ENCODE measurements around the gene UBE2F. TPM values are rescaled to one million over a fixed set of nuclear protein-coding genes. Genes with fewer than 3 reads are reported as not detected.

The UBE2F gene
- polyA plus RNA-seq, 3 donors, result 51.1 to 120 (median 117) TPM

GRCh38 chr2:238087211-238087610 is 120.4 kb downstream of the UBE2F start:
- peak overlapping the region in 1 of 2 donors; percentile 71 for H3K4me3 Mint-ChIP-seq
- H3K27ac Mint-ChIP-seq, result peak overlapping the region; percentile 29 to 80 (median 62)

DNA sequence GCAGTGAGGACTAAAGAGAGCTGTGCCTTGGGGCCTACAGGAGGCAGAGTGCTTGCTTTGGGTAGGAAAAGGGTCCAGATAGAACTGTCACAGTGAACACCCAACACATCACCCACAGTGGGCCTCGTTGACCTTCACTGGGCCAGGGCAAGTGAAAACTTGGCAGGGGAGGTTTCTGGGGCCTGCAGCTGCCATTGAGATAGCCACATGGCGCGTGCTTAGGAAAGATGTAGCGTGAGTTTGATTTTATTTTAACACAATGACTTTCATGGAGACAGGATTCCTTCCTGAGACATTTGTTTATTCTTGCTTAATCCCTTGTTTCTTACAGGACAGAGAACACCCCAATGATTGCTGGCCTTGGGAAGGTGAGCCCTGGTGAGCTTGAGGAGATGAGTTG is 124.1 kb downstream of the UBE2F start:
- no peak overlapping the region for H2AFZ ChIP-seq (ENCODE audit: insufficient read depth, low read depth, low read length, poor library complexity, severe bottlenecking)
- WGBS (ENCODE audit: insufficient coverage), result 100% methylated on average over 3 of the region's 4 CpGs
- Mint-ChIP-seq H3K9me3 (no peaks in the 10 kb centered on the region), H3K4me1 (peaks cover 17% of the 10 kb centered on the region), H3K4me3 (no peak overlapping the region), H3K36me3 (peaks cover 17 to 19% of the 10 kb centered on the region in 2 donors), H3K27me3 (ENCODE audit: low read depth in 3 of 3) (peaks cover 0 to 3% (median 2%) of the 10 kb centered on the region in 3 donors), H3K27ac (peak overlapping the region in 2 of 7 donors; percentile 7 to 42)
- peaks cover 16% of the 10 kb centered on the region in 2 donors for H3K4me1 ChIP-seq (ENCODE audit: control insufficient read depth in 1 of 2, insufficient read depth in 2 of 2, low read length in 2 of 2)
- no peaks in the 10 kb centered on the region for H3K9me3 ChIP-seq (replicated peaks in 1 of 2; ENCODE audit: control insufficient read depth in 1 of 2, insufficient read depth in 1 of 2, low read length in 2 of 2)
- H3K36me3 ChIP-seq (replicated peaks in 1 of 2; ENCODE audit: control insufficient read depth in 1 of 2, insufficient read depth in 2 of 2, low read length in 2 of 2), result no peaks in the 10 kb centered on the region
- H3K9ac ChIP-seq (ENCODE audit: insufficient read depth, low read length, poor library complexity, severe bottlenecking), result no peak overlapping the region
- DNase-seq, result no peak
- intact Hi-C loops (cut with micrococcal nuclease), result no loop called here
- no peak overlapping the region for H3K4me3 ChIP-seq (replicated peaks in 1 of 3; ENCODE audit: low read depth in 2 of 3, low read length in 3 of 3)
- no peaks in the 10 kb centered on the region for H3K27me3 ChIP-seq (ENCODE audit: control insufficient read depth in 2 of 2, insufficient read depth in 2 of 2, low read length in 2 of 2)
- H4K20me1 ChIP-seq (ENCODE audit: insufficient read depth, low read length), result no peaks in the 10 kb centered on the region
- no peak overlapping the region for H3K4me2 ChIP-seq (replicated peaks; ENCODE audit: extremely low read depth, low read length, poor library complexity, severe bottlenecking)
- no peaks in the 10 kb centered on the region for H3K79me2 ChIP-seq (ENCODE audit: insufficient read depth, low read length)
- TF ChIP-seq CTCF (IDR thresholded peaks at IDR 0.05), result no peak
- no peak overlapping the region for H3K27ac ChIP-seq (ENCODE audit: low read depth in 1 of 2, low read length in 2 of 2)

More at GRCh38 chr2:238087211-238087610, 120.4 kb downstream of the UBE2F start:
- no CpG with 5 or more reads among the region's 2 CpGs for WGBS (ENCODE audit: insufficient coverage)
- intact Hi-C loops (cut with micrococcal nuclease), result no loop called here
- H3K9ac ChIP-seq (ENCODE audit: insufficient read depth, low read length, poor library complexity, severe bottlenecking), result no peak overlapping the region
- H3K4me3 ChIP-seq (replicated peaks in 1 of 3; ENCODE audit: low read depth in 2 of 3, low read length in 3 of 3), result no peak overlapping the region
- no peak for TF ChIP-seq CTCF (IDR thresholded peaks at IDR 0.05)
- no peaks in the 10 kb centered on the region for H3K9me3 ChIP-seq (replicated peaks in 1 of 2; ENCODE audit: control insufficient read depth in 1 of 2, insufficient read depth in 1 of 2, low read length in 2 of 2)
- H4K20me1 ChIP-seq (ENCODE audit: insufficient read depth, low read length), result no peaks in the 10 kb centered on the region
- Mint-ChIP-seq H3K36me3 (peaks cover 43 to 47% of the 10 kb centered on the region in 2 donors), H3K9me3 (peaks cover 0 to 1% (median 0%) of the 10 kb centered on the region in 7 donors), H3K27me3 (ENCODE audit: low read depth in 3 of 3) (peaks cover 0 to 3% (median 2%) of the 10 kb centered on the region in 3 donors), H3K4me1 (peaks cover 17% of the 10 kb centered on the region)
- no peaks in the 10 kb centered on the region for H3K79me2 ChIP-seq (ENCODE audit: insufficient read depth, low read length)
- H3K27ac ChIP-seq (ENCODE audit: low read depth in 1 of 2, low read length in 2 of 2), result peak overlapping the region in 1 of 2 donors; percentile 55
- H3K36me3 ChIP-seq (replicated peaks in 1 of 2; ENCODE audit: control insufficient read depth in 1 of 2, insufficient read depth in 2 of 2, low read length in 2 of 2), result peaks cover 18 to 20% of the 10 kb centered on the region in 2 donors
- peak in 2 of 3 donors; percentile 26 to 34 for DNase-seq
- H3K4me2 ChIP-seq (replicated peaks; ENCODE audit: extremely low read depth, low read length, poor library complexity, severe bottlenecking), result peak overlapping the region; percentile 44
- no peaks in the 10 kb centered on the region for H3K27me3 ChIP-seq (ENCODE audit: control insufficient read depth in 2 of 2, insufficient read depth in 2 of 2, low read length in 2 of 2)
- H3K4me1 ChIP-seq (ENCODE audit: control insufficient read depth in 1 of 2, insufficient read depth in 2 of 2, low read length in 2 of 2), result peaks cover 16% of the 10 kb centered on the region in 2 donors
- H2AFZ ChIP-seq (ENCODE audit: insufficient read depth, low read depth, low read length, poor library complexity, severe bottlenecking), result peak overlapping the region; percentile 46
